GM04503 (cell line): ENCODE data around the gene ABR.

Experiments used
- DNase-seq: peaks from one replicate; pipeline ENCODE4 v3.0.0-alpha.2; 2012; ENCODE audit warnings: low read depth

Gene ABR

DNA sequence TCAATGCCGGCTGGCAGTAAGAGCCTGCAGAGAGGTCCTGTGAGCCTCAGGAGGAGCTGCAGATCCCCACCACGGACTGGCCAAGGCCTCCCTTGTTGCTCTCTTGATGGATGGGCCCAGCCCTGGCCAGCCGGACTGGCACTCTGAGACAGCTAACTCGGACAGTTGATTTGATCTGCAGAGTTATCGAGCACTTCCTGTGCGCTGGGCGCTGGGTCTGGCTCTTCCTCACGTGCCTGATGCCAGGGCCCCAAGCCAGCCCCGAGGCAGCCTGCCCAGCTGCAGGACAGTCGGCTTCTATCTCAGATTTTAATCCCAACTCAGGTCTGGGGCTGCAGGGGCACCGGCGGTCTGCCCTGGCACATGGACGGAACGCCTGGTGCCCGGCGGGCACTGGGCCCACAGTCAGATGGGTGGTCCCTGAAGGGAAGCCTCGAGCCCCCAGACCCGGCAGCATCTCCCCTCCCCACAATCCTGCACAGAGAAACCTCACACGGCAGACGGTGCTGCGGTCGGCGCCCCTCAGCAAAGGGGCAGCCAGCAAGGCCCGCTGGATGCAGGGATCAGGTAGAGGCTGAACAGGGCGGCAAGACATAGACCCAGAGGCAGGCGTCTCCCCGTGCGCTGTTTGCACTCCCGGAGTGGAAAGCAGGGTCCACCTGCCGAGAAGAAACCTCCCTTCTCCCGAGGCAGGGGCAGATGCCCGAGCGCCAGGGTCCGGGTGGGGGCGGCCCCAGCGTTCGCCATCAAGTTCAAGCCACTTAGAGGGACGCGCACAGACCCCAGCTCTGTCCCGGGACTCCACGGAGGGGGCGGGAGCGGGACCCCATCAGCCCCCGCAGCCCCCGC, 148.9 kb downstream of the ABR start:
- DNase-seq: no peak

DNA sequence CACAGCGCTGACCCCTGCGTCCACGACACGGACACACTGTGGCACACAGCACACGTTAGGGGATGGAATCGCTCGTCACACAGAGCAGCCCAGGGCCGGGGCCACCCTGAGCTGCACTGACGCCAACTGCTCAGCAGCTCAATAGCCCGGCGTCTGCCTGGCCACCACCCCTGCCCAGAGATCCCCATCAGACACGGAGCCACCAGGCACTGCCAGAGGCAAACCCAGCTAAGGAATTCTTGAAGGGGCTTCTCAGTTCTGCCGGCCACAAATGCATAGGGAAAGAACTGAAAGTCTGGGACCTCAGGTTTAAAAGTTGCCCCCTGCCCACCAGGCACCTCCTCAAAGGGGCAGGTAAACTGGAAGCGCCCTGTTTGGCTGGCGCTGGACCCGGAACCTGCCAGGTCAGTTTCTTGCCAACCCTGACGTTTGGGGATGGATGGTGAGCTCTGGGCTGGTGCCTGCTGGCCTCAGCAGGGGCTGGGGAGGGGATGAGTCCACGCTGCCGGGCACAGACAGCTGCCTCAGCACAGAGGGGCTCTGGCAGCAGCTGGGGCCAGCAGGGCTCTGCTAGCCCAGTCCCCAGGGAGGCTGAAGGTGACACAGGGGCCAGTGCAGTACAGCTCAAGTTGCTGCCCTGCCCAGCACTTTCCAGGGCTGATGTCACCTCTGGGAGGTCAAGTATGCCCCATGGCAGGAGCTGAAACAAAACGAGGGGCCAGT, 149.7 kb downstream of the ABR start:
- DNase-seq: no peak

DNA sequence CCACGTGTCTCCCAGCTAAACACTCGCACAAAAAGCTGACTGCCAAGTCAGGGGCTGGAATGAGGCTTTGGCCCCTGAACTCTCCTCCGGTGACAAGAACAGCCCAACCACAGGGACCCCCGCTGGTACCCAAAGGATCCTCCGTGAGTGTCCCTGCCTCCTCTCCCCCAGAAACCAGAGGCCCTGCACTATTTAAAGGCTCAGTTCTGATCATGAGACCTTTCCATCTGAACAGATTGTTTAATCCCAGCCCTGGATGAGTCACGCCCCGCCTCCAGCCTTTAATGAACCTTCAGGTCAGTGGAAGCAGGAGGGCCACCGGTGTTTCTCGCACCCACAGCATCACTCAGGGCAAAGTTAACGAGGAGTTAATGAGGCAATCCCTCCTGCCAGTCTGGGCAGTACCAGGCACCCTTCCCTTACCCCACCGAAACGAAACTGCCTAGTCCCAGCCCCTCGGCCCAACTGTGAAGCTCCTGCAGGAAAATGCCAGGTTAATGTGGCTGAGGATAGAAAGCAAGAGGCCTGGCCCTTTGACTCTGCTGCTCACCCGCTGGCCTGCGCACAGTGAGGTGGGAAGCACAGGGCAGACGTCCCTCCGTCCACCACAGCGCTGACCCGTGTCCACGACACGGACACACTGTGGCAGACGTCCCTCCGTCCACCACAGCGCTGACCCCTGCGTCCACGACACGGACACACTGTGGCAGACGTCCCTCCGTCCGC, 150.4 kb downstream of the ABR start:
- DNase-seq: peak; percentile 26

DNA sequence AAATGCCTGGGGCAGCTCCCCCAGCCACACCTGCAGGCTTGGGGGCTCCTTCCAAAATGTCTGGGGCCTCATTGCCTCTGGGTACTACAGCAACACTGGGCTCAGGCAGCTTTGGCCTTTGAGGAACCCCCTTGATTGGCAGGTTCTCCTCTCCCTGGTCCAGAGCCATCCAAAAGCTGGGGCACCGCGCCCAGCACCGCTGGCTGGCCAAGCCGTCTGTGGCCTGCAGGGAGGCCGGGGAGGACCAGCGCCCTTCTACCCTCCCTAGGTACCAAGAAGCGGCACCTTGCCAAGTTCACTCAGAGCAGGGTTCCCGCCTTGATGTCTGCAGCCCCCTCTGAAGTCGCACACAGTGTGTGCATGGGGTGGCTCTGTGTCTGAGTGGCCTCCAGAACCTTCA, 152.7 kb downstream of the ABR start:
- DNase-seq: no peak

DNA sequence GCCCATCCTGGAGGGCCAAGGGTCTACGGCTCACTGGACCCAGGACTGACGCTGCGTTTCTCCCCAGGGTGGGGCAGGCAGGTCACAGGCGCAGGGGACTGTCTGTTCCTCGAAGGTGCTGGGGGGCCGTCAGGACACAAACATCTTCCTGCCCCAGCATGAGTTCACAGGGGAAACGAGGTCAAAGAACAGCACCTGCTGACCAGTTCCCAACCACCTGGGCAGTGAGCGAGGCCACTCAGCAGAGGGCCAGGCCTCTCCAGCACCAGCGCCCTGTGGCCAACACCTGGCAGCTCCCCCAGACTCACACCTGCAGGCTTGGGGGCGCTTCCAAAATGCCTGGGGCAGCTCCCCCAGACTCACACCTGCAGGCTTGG, 153.2 kb downstream of the ABR start:
- DNase-seq: no peak

DNA sequence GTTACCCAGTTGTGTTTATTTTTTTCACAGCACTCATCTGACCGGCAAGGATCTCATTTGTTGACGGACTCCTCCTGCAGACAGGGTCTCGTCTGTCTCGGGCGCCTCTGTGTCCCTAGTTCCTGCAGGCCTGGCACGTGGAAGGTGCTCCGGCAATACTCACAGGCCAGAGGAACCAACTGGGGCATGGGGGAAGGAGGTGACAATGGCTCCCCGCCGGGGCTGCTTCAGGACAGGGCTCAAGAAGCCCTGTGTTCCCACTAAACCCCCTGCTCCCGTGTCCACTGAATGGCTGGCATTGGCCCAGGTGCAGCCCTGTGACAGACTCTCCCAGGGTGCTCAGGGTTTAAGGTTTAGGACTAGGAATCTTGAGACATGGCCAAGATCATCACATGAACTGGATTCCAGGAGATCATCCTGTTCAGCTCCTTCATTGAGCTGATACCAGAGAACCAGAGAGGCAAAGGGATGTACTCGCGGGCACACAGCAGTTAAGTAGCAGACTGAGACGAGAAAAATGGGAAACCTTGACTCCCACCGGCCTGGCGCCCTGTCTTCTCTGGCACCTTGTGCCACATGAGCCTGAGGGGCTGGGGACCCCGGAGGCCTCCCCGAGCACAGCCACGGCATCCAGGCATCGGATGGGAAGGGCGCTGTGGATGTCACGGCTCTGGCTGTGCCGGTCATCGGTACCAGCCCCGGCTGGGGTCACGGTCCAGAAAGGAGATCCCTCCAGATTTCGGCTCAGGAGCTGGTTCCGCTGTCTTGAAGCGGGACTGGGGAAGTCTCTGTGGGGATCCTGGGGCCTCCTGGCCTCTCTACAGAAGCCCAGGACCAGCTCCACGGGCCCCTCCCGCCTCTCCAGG, 153.8 kb downstream of the ABR start:
- DNase-seq: no peak

DNA sequence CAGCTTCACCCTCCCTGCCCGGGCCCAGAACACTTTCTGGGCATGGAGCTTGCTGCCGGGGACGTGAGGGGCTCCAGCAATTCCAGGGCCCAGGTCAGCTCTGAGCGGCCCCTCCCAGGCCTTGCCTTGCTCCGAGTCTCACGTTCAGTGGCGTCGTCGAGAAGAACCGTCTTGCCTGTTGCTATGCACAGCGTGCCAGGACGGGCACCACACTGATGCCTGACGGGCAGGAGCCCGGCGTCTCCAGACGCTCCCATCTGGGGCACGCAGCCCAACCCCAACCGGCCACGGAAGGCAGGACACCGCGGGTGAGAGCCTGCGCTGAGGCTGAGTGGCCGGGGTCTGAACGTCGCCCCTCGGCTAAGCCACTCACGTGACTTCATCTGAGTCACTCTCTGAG, 155.7 kb downstream of the ABR start:
- no peak for DNase-seq

DNA sequence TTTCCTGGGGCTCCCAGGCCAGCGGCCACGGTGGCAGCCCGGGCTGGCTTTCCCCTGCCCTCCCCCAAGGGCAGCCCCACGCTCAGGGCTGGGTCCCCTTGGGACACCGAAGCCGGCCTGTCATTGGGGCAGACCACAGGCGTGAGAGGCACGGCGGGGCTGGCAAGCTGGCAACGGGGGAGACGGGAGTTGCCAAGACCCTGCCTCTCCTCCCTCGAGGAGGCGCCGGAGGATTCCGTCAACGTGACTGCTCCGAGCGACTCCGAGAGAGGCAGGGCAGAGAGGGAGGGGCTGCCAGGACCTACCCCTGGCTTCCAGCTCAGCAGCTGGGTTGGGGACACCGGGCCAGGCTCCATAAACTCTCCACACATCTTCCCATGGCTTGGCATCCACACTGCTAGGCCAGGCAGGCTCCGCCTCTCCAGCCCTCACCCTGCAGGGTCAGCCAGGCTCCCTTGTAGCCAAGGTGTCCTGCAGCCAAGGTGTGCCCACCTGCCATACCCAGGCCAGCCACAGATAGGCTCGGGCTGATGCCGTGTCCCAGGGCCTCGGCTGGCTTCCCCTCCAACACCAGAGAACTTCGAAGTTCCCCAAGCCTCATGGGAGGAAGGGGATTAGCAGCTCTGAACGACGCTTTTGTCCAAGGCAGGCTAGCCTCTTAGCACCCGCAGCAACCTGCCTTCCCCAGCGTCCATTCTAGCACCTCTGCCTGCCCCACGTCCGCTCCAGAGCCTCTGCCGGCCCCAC, 157.3 kb downstream of the ABR start:
- no peak for DNase-seq

DNA sequence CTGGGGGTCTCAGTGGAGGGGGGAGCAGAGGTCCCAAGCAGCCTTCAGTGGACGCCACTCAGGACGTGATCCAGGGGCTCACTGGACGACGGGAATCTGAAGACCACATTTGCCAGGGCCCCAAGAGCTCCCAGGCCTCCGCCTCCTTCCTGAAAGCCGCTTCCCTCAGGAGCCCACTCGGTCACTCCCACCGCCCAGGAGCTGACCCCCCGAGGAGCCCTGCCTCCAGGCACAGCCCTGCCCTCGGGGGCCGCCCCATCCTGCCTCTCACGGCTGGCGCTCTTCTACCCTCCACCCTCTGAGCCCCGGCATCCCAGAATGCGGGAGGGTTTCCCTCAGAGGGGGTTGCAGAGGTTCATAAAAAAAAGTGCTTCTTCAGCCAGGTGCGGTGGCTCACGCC, 158.6 kb downstream of the ABR start:
- DNase-seq: no peak

DNA sequence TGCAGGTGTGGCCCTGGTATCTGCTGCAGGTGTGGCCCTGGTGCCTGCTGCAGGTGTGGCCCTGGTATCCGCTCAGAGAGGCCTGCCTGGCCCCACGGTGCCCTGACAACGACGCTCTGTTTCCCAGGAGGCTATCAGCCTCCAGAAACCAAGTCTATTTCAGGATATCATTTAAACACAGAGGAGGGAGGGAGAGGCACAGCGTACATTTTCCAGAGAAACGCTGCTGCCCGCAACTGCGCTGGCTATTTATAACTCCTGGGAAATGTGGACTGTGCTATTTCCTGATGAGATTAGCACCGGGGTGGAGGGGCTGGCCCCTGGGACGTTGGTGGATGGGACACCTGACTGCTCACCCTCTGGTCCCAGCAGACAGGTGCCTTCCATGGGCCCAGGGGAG, 160.3 kb downstream of the ABR start:
- DNase-seq: no peak

DNA sequence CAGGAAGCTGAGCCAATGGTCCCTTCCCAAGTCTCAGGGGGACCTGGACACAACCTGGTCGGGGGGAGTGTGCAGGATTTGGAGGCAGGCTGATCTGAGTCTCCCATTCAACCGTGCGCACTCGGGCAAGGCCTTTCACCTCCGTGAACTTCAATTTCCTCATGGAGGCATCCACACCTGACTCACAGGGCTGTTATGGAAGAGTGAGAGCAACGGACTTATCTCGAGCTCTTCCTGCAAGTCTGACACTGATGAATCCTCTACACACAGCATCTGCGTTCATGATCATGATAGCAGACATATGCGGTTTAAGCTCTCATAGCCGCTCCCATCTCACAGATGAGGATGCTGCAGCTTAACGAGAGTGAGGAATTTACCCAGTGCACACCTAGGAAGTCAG, 161.2 kb downstream of the ABR start:
- no peak for DNase-seq

DNA sequence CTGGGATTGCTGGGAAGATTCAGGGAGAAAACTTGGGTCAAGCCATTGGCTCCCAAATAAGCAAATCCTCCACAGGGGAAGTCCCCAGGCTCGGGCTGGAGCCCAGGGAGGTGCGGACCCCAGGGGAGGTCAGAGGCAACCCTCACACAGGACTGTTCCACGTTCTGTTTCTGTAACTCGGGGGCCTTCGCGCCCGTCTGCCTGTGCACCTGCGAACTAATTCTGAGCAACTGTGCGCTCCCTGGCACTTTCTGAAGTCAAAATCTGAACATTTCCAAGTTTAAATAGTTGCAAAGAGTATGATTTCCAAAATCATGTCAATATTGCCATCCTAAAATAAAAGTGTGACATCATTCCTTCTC, 166.1 kb downstream of the ABR start:
- DNase-seq: no peak

DNA sequence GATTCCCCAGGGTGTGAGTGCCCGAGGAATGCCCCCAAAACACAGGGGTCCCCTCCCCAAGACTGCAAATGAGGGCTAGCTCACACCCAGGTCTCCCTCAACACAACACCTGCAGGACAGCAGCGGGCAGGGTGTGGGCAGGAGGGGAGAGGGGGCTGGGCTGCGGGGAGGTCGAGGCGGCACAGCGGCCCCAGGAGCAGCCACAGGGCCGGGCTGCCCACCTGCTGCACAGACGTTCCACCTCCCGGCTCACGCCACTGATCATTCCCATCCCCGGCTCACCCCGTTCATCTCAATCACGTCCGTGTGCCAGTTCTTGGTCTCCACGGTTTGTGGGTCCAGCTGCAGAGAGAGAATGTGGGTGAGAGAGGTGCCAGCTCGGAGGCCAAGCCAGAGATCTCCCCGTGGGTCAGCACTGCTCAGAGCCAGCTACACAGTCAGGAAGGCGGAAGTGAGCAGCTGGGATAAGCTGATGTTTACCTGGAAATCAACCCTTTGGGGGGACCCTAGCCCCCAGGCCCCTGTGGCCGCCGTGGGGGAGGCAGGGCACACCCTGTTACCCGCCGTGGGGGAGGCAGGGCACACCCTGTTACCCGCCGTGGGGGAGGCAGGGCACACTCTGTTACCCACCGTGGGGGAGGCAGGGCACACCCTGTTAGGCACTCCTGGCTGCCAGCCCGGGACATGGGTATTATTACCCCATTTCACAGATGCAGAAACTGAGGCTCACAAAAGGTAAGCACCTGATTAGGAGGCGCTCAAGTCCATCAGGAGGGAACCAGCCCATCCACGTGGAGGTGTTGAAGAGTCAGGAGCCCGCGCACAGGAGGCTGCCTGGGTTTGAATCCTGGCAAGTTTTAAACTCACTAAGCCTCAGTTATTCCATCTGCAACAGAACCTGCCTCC, 166.7 kb downstream of the ABR start:
- no peak for DNase-seq

DNA sequence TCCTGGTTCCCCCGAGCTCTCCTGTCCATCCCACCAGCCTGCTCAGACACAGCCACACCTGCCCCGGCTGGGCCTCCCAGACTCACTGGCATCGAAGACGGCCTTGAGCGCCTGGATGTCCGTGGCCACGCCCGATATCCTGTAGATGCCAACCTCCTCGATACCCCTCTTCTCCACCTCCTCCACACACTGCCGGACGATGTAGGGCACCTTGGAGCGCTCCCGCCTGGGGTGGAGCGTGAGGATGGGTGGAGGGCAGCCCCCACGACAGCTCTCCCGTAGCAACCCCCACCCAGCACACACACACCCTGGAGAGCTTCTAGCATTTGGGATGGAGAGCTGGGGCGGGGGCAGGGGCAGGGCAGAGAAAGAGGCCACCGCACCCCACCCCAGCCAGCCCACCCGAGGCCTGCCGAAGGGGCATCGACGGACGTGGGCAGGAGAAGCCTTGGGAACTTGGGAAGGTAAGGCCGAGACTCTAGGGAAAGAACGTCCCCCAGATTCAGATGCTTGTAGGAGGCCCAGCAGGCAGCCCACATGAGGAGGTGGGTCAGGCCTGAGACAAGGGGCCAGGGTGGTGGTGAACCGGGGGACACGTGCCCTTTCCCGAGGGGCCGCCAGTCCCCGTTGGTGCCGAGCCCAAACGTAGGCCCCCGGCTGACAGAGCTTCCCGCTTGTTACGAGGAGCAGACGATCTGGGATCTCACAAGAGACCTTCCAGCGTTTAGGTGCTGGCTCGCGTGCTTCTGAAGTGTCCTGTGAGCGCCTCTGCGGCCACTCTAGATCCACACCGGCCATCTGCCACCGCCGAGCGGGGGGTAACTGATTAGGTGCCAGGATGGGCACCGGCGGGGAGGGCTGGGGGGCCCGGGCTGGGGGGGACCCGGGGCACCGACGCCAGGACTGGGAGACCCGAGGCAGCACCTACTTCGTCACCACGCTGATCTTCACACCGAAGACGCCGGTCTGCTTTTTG, 167.7 kb downstream of the ABR start:
- no peak for DNase-seq

DNA sequence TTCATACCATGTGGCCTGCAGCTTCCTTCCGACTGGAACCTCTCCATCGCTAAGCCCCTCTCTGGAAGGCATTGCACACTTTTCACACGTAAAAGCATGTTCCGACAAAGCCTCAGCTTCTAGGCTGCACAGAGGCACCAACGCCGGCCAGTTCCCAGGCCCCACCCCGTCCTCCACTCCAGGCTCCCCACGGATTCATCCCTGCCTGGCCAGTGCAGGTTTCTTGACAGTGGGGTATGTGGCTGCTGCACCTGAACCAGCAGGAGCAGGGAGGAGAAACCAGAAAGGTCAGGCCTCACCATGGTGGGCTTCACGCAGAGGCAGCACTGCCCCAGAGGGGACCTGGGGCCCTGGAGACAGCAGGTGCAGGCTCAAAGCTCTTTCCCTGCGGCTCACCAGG, 168.6 kb downstream of the ABR start:
- DNase-seq: no peak

DNA sequence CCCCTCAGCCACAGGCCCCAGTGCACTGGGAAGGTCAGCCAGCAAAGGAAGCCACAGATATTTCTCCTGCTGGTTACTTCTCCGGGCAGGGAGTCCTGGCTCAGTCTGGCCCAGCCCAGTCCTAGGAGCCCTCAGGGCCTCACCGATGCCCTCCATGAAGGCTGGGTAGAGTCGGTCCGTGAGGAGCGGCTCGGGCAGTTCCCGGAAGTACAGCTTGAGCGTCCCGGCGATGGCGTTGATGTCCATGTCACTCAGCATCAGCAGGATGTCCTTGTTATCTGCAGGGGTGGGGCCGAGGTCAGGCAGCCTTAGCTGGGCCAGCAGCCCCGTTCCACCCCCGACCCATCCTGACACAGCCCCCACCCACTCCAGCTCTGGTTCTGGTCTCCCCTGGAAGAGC, 169.2 kb downstream of the ABR start:
- DNase-seq: no peak

DNA sequence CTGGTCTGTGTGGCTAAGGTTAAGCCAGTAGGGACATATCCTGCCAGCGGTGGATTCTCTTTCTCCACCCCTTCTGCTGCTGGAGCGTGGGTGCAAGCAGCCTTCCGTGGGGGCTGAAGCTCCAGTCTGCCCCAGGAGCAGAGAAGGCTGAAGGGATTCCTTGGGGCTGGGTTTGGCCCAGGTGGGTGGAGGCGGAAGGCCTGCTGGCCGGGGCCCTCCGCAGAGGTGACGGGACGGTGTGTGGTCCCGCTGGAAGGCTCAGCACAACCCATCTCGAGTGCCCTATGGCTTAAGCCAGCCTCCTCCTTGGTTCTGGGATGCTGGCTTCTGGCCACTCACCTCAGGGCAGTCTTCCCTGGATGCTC, 169.7 kb downstream of the ABR start:
- no peak for DNase-seq

DNA sequence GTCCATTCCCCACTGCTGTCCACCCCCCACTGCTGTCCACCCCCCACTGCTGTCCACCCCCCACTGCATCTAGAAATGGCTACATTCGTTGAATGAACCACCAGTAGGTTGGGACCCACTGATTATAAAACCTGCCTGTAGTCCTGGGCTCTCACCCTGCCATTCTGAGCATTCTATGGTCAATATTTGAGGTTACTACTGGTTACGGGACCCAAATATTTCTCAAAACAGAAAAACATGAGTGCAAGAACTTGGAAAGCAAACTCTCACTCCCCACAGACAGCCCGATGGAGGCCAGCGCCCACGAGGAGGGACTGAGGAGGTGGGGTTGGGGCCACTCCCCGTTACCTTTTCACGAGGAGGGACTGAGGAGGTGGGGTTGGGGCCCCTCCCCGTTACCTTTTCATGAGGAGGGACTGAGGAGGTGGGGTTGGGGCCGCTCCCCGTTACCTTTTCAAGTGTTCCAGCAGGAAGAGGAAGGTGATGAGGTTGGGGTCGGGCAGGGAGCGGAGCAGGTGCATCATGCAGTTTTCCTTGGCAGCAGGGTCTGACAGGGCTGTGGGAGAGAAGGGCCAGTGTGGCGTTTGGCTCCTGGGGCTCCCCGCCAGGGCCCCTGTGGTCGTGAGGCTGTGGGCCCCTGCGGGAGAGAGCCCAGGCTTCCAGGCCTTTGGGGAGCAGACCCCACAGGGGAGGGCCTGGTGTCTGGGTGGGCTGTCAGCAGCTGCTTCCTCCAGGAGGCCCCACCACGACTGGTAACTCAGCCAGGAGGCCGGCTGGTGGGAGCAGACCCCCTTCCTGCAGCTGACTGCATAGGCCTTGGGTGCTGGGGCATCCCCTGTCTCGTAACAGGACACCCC, 170.3 kb downstream of the ABR start:
- no peak for DNase-seq
